ENCODE data around the gene SGCD. TPM values are rescaled to one million over a fixed set of nuclear protein-coding genes. Genes with fewer than 3 reads are reported as not detected.

The SGCD gene
- polyA plus RNA-seq, 1 of the 3 experiments (the other 2 are of a cell fraction) = 0.87 TPM

GRCh38 chr5:156631005-156631404 lies 304.0 kb downstream of the SGCD start:
- H3K4me2 ChIP-seq = no peak overlapping the region
- peaks cover 0 to 3% of the 10 kb centered on the region in 2 experiments; a peak in 1 of 4 replicates for H3K4me1 ChIP-seq (ENCODE audit: control insufficient read depth in 1 of 2, insufficient read depth in 2 of 2, low read depth in 1 of 2, low read length in 1 of 2)
- no peak for DNase-seq
- POLR2A ChIA-PET = no interaction called here
- TF ChIP-seq NFIC (IDR thresholded peaks at IDR 0.05; ENCODE audit: borderline replicate concordance) = no peak
- no peak for TF ChIP-seq USF1 (IDR thresholded peaks at IDR 0.05; ENCODE audit: borderline replicate concordance, low read depth)
- no peak for TF ChIP-seq REST (IDR thresholded peaks at IDR 0.05; ENCODE audit: low read depth, low read length)
- no peak for TF ChIP-seq FOSL2 (IDR thresholded peaks at IDR 0.05; ENCODE audit: borderline replicate concordance, low read depth)
- no peak for TF ChIP-seq TEAD4 (IDR thresholded peaks at IDR 0.05; ENCODE audit: borderline replicate concordance, insufficient read depth)
- TF ChIP-seq MAX (IDR thresholded peaks at IDR 0.05; ENCODE audit: low read depth) = no peak
- no peak for TF ChIP-seq FOXJ3 (CRISPR knock-in tag; IDR thresholded peaks at IDR 0.05)
- no peak for TF ChIP-seq GATA2 (CRISPR knock-in tag; IDR thresholded peaks at IDR 0.05)
- no peak for TF ChIP-seq FOXM1 (IDR thresholded peaks at IDR 0.05; ENCODE audit: low read depth)
- no peak for TF ChIP-seq RFX5 (IDR thresholded peaks at IDR 0.05; ENCODE audit: low read length)
- H3K9ac ChIP-seq = no peak overlapping the region
- no peak overlapping the region for H2AFZ ChIP-seq (ENCODE audit: low read depth)
- H3F3A ChIP-seq (replicated peaks; ENCODE audit: insufficient read depth) = no peaks in the 10 kb centered on the region
- CTCF ChIA-PET = no interaction called here
- H3K9me2 ChIP-seq = no peaks in the 10 kb centered on the region
- no peaks in the 10 kb centered on the region for H4K20me1 ChIP-seq (ENCODE audit: insufficient read depth)
- H3K27ac ChIP-seq (ENCODE audit: low read depth in 2 of 2, low read length in 1 of 2) = no peak overlapping the region
- H3K36me3 ChIP-seq (replicated peaks in 1 of 2; ENCODE audit: control insufficient read depth in 1 of 2, insufficient read depth in 2 of 2, low read length in 1 of 2) = no peaks in the 10 kb centered on the region
- H3K27me3 ChIP-seq (ENCODE audit: insufficient read depth) = no peaks in the 10 kb centered on the region
- no peaks in the 10 kb centered on the region for H3K9me3 ChIP-seq
- no peak overlapping the region for H3K4me3 ChIP-seq (ENCODE audit: low read depth in 2 of 2, low read length in 1 of 2)
- no peaks in the 10 kb centered on the region for H3K79me2 ChIP-seq (ENCODE audit: insufficient read depth)
- WGBS (ENCODE audit: low lambda C conversion rate) = 36% methylated on average over 1 of the region's 1 CpG

GRCh38 chr5:156634301-156634700 lies 307.3 kb downstream of the SGCD start:
- CTCF ChIA-PET = no interaction called here
- Histone ChIP-seq H3K4me1 (ENCODE audit: control insufficient read depth in 1 of 2, insufficient read depth in 2 of 2, low read depth in 1 of 2, low read length in 1 of 2) (peaks cover 0 to 3% of the 10 kb centered on the region in 2 experiments; a peak in 1 of 4 replicates), H3K27ac (ENCODE audit: low read depth in 2 of 2, low read length in 1 of 2) (no peak overlapping the region), H3K27me3 (ENCODE audit: insufficient read depth) (no peaks in the 10 kb centered on the region), H3K36me3 (replicated peaks in 1 of 2; ENCODE audit: control insufficient read depth in 1 of 2, insufficient read depth in 2 of 2, low read length in 1 of 2) (no peaks in the 10 kb centered on the region), H3K4me3 (ENCODE audit: low read depth in 2 of 2, low read length in 1 of 2) (no peak overlapping the region), H3K9ac (no peak overlapping the region), H3K79me2 (ENCODE audit: insufficient read depth) (no peaks in the 10 kb centered on the region), H3K9me2 (no peaks in the 10 kb centered on the region), H3F3A (replicated peaks; ENCODE audit: insufficient read depth) (no peaks in the 10 kb centered on the region), H3K4me2 (no peak overlapping the region), H4K20me1 (ENCODE audit: insufficient read depth) (no peaks in the 10 kb centered on the region), H2AFZ (ENCODE audit: low read depth) (no peak overlapping the region), H3K9me3 (no peaks in the 10 kb centered on the region)
- POLR2A ChIA-PET = no interaction called here
- DNase-seq = no peak
- 53% methylated on average over 2 of the region's 2 CpGs for WGBS (ENCODE audit: low lambda C conversion rate)
- no peak for TF ChIP-seq RXRA (IDR thresholded peaks at IDR 0.05; ENCODE audit: borderline replicate concordance, low read depth)

All from SK-N-SH (cell line).